Skin of body (tissue), 2 donors: Measurements from ENCODE around the gene KCNT2. TPM values are rescaled to one million over a fixed set of nuclear protein-coding genes. Genes with fewer than 3 reads are reported as not detected.
"Not testable (repeated sequence)": the region's sequence is repeated elsewhere in the genome, so short reads cannot be mapped to it uniquely, and the experiment has no call there.

ENCODE experiments used
- DNase-seq: peaks from one replicate; lab custom pipeline; 2025; lab: John Stamatoyannopoulos, UW
- total RNA-seq: library from RNA; depleted of rRNA; stranded (reverse); fragments of >200 nt; gene quantifications from one replicate; pipeline ENCODE4 v1.2.3, GENCODE V29; 2014

The KCNT2 gene
- total RNA-seq, 1 donor from 2014 or later, result 5.1 TPM

GRCh38 chr1:196590959-196591358, 17.3 kb downstream of the KCNT2 start:
- DNase-seq, result no peak

- DNase-seq, result no peak
Observed at GRCh38 chr1:196590012-196590708, 18.1 kb downstream of the KCNT2 start.

- no peak for DNase-seq
Observed at GRCh38 chr1:196584696-196585095, 23.5 kb downstream of the KCNT2 start.

DNA sequence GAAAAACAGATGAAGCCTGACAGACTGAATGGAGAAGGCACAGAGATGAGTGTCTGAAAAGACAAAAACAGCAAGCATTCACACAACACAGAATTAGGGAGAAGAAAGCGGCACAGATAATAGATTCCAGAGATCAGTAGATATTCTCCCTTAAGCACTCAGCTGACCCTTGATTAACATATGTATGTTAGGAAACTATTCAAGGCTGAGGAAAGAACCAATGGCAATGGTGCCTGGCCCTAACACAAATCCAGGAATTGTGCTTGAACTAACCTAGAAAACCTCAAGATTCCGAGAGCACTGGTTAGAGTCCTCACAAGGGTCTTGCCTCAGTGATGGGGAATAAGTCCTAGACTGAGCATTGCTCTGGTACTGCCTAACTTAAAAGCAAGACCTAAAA, 30.9 kb downstream of the KCNT2 start:
- DNase-seq, result no peak

- no peak for DNase-seq
Observed at GRCh38 chr1:196573226-196573625, 35.0 kb downstream of the KCNT2 start.

- no peak for DNase-seq
Observed at GRCh38 chr1:196567238-196567637, 41.0 kb downstream of the KCNT2 start.

- no peak for DNase-seq
Observed at GRCh38 chr1:196563768-196564167, 44.5 kb downstream of the KCNT2 start.

DNA sequence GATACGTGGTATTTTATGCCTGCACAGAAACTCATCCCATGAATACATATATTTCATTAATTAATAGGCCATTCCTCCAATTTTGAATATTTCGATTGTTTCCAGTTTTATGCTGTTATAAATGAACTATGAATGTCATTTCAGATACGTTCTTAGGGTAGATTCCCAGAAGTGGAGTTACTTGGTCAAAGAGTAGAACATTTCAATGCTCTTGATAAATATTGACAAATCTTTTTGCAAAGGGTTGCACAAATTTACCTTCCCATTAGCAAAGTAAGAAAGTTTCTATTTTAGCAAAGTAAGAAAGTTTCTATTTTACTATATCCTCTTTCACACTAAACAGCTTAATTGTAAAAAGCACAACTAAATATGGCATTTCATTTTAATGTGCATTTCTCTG, 48.9 kb downstream of the KCNT2 start:
- no peak for DNase-seq

GRCh38 chr1:196558411-196558810, 49.8 kb downstream of the KCNT2 start:
- DNase-seq, result no peak

GRCh38 chr1:196557797-196558196, 50.4 kb downstream of the KCNT2 start:
- DNase-seq, result no peak

- DNase-seq, result peak; percentile 10
Observed at GRCh38 chr1:196550731-196551130, 57.5 kb downstream of the KCNT2 start.

GRCh38 chr1:196546272-196547111, 61.7 kb downstream of the KCNT2 start:
- no peak for DNase-seq

GRCh38 chr1:196545222-196545621, 63.0 kb downstream of the KCNT2 start:
- DNase-seq, result no peak

- peak; percentile 24 for DNase-seq
Observed at GRCh38 chr1:196544617-196545016, 63.6 kb downstream of the KCNT2 start.

GRCh38 chr1:196543833-196544232, 64.4 kb downstream of the KCNT2 start:
- no peak for DNase-seq

GRCh38 chr1:196538473-196538872, 69.8 kb downstream of the KCNT2 start:
- no peak for DNase-seq

DNA sequence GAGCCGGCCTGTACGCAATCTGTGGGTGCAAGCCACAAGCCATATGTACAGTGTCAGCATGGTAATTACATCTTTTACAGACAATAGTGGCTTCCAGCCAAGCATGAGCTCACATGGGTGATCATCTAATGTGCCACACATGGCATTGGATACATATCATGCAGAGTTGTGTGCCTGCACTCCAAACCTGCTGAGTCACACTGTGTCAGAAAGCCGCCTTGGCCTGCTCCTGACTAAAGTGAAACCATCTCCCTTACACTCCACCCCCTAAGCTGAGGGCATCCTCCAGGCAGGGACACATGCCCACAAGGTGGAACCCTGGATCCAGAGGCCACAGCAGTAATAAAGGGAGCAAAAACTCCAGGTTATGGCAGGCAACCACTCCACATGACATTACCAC, 72.5 kb downstream of the KCNT2 start:
- DNase-seq, result peak; percentile 7

DNA sequence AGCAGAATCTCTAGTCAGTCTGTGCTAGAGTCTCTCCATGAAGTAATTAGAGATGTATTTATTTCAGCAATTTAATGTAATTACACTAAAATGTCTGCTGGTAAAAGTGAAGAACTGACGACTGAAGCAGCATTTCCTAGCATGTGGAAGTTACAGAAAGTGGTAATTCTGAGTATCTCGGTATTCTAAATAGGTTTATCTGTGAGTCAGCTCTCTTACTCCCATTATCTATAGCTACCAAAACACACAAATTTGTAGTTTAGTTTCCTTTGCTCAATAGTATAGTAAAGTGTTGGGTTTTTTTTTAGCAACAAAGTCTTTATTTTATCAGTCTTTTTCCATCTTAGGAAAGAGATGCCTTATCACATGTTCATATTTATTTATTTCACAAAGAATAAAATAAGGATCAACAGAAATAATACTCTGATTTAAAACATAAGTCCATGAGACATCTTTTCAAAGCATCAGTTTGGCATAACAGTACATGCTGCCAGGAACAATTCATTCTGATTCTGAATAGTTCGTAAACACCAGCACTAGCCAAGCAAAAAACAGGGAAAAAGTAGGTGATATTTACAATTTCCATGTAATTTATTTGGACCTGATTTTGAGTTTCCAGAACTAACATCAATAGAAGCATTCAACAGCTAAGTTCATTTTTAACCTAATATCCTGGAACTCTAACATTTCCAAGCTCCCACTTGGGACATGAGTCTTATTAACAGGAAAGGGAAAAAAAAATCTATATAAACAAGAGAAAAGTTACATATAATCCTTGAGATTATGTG, 76.3 kb downstream of the KCNT2 start:
- peak; percentile 52 for DNase-seq

DNA sequence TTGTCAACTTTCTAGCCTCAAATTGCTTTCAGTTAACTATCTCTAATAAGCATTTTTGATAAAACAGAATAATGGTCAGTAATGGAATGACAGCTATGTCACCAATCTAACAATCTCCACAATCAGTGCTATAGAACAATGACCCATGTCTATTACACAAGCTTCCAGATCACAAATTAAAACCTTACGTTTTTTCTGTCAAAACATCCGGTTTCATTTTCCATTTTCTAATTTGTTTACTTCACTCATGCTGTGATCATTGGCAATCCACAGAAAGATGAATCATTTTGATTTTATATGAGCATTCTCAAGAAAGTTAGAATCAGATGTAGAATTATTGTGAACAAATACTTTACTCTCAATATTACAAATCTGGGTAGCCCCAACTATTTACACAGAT, 80.3 kb downstream of the KCNT2 start:
- peak; percentile 79 for DNase-seq

DNA sequence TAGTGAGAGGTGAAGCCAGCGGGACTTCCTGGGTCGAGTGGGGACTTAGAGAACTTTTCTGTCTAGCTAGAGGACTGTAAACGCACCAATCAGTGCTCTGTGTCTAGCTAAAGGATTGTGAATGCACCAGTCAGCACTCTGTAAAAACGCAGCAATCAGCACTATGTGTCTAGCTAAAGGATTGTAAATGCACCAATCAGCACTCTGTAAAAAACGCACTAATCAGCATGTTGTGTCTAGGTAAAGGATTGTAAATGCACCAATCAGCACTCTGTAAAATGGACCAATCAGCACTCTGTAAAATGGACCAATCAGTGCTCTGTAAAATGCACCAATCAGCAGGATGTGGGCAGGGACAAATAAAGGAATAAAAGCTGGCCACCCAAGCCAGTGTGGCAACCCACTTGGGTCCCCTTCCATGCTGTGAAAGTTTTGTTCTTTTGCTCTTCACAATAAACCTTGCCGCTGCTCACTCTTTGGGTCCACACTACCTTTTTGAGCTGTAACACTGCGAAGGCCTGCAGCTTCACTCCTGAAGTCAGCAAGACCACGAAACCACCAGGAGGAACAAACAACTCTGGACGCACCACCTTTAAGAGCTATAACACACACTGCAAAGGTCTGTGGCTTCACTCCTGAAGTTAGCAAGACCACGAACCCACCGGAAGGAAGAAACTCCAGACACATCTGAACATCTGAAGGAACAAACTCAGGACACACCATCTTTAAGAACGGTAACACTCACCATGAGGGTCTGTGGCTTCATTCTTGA, 85.5 kb downstream of the KCNT2 start:
- DNase-seq, result not testable (repeated sequence)

DNA sequence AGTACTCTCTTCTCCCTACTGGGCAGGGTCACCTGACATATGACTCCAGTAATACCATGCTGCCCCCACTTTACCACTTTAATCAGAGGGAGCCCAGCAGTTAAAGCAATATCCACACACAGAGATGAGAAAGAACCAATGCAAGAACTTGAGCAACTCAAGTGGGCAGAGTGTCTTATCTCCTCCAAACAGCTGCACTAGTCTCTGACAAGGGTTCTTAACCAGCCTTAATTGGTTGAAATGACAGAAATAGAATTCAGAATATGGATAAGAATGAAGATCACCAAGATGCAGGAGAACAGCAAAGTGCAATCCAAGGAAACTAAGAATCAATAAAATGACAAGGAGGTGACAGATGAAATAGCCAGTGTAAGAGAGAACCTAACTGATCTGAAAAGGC, 91.0 kb downstream of the KCNT2 start:
- no peak for DNase-seq
